Activated T-cell treated with anti-CD3 and anti-CD28 coated beads, Interleukin-2, amount 50 U/mL, for 4 hours (primary cell): Measurements from ENCODE around the gene TNFRSF6B. TPM values are rescaled to one million over a fixed set of nuclear protein-coding genes. Genes with fewer than 3 reads are reported as not detected.

Experiments used
- ATAC-seq, 2 donors: fragments of 200-7000 bp; cut with Tn5 transposase; one replicate each; pipeline ENCODE4 v1.10.0; 2021
- DNase-seq: peaks from one replicate; pipeline ENCODE4 v3.0.0-alpha.2; 2020
- H3K27me3 Mint-ChIP-seq: one replicate; pipeline ENCODE4 v1.8.0; 2021; ENCODE audit warnings: low read depth, mixed read lengths
- H3K36me3 Mint-ChIP-seq: one replicate; pipeline ENCODE4 v1.8.0; 2022; ENCODE audit warnings: mixed read lengths; ENCODE audit not compliant: insufficient read depth
- H3K4me1 Mint-ChIP-seq: one replicate; pipeline ENCODE4 v1.8.0; 2021; ENCODE audit warnings: low read depth, mixed read lengths
- H3K4me3 Mint-ChIP-seq: one replicate; pipeline ENCODE4 v1.8.0; 2021; ENCODE audit warnings: mild to moderate bottlenecking, moderate library complexity, mixed read lengths
- H3K9me3 Mint-ChIP-seq: one replicate; pipeline ENCODE4 v1.8.0; 2021; ENCODE audit warnings: mixed read lengths
- total RNA-seq, 3 donors: library from RNA; stranded (reverse); gene quantifications; one replicate each; pipeline ENCODE4 v1.2.1, GENCODE V29; 2021

Gene TNFRSF6B
- total RNA-seq, 3 donors from 2014 or later: 0.47 TPM; not detected in 2

DNA sequence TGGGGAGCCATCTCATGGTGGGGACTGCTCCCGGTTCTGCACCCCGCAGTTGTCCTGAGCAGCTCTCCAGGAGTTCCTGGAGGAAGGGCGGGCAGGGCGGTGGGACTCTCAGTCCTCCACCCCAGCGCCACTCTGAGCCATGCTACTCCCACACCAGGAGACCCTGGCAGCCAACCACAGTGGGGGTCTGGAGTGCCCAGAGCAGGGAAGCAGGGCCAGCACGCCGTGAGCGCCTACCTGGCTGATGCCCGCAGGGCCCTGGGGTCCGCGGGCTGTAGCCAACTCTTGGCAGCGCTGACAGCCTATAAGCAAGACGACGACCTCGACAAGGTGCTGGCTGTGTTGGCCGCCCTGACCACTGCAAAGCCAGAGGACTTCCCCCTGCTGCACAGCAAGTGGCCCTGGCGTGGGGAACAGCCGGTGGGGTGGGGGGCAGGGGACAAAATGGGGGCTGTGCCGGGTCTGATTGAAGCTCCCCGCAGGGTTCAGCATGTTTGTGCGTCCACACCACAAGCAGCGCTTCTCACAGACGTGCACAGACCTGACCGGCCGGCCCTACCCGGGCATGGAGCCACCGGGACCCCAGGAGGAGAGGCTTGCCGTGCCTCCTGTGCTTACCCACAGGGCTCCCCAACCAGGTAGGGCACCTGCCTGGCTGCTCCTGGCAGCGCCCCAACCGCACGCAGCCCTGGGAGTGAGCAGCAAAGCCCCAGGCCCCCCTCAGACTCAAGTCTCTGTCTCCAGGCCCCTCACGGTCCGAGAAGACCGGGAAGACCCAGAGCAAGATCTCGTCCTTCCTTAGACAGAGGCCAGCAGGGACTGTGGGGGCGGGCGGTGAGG lies 1.6 kb upstream of the TNFRSF6B start:
- Mint-ChIP-seq H3K4me1 (peaks cover 20% of the 10 kb centered on the region), H3K9me3 (no peaks in the 10 kb centered on the region), H3K4me3 (no peak overlapping the region), H3K36me3 (peaks cover 2% of the 10 kb centered on the region), H3K27me3 (no peaks in the 10 kb centered on the region)
- ATAC-seq (no peak), DNase-seq (no peak)

DNA sequence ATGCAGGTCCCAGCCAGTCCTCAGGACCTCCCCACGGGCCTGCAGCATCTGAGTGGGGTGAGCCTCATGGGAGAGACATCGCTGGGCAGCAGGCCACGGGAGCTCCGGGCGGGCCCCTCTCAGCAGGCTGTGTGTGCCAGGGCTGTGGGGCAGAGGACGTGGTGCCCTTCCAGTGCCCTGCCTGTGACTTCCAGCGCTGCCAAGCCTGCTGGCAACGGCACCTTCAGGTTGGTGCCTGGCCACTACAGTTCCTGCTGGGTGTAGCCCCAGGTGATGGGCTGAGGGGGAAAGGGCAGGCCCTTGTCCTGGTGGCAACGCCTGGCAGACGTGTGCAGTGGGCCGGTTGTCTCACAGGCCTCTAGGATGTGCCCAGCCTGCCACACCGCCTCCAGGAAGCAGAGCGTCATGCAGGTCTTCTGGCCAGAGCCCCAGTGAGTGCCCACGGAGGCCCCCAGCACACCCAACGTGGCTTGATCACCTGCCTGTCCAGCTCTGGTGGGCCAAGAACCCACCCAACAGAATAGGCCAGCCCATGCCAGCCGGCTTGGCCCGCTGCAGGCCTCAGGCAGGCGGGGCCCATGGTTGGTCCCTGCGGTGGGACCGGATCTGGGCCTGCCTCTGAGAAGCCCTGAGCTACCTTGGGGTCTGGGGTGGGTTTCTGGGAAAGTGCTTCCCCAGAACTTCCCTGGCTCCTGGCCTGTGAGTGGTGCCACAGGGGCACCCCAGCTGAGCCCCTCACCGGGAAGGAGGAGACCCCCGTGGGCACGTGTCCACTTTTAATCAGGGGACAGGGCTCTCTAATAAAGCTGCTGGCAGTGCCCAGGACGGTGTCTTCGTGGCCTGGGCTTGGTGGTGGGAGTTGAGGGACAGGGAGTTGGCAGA lies 787 bp upstream of the TNFRSF6B start:
- Mint-ChIP-seq H3K9me3 (no peaks in the 10 kb centered on the region), H3K4me3 (no peak overlapping the region), H3K36me3 (peaks cover 2% of the 10 kb centered on the region), H3K4me1 (peaks cover 20% of the 10 kb centered on the region), H3K27me3 (no peaks in the 10 kb centered on the region)
- DNase-seq: no peak
- no peak for ATAC-seq

DNA sequence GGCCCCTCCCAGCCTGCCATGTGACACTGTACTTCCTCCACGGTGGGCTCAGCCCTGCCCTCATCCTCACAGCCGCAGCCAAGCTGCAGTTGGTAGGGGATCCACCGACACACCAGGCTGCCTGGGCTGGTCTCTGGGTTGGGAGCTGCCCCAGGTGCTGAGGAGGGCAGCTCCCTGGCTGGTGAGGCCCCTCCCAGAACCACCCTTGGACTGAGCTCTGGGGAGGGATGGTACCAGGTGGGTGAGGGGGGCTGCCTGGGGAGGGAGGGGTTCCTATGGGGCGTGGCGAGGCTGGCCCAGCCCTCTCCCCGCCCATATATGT lies 185 bp upstream of the TNFRSF6B start:
- ATAC-seq (peak; percentile 33), DNase-seq (no peak)
- no peaks in the 10 kb centered on the region for H3K27me3 Mint-ChIP-seq
- H3K4me3 Mint-ChIP-seq: peak overlapping the region; percentile 24
- H3K36me3 Mint-ChIP-seq: peaks cover 2% of the 10 kb centered on the region
- no peaks in the 10 kb centered on the region for H3K9me3 Mint-ChIP-seq
- H3K4me1 Mint-ChIP-seq: peaks cover 24% of the 10 kb centered on the region

DNA sequence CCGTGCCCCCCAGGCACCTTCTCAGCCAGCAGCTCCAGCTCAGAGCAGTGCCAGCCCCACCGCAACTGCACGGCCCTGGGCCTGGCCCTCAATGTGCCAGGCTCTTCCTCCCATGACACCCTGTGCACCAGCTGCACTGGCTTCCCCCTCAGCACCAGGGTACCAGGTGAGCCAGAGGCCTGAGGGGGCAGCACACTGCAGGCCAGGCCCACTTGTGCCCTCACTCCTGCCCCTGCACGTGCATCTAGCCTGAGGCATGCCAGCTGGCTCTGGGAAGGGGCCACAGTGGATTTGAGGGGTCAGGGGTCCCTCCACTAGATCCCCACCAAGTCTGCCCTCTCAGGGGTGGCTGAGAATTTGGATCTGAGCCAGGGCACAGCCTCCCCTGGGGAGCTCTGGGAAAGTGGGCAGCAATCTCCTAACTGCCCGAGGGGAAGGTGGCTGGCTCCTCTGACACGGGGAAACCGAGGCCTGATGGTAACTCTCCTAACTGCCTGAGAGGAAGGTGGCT lies 960 bp downstream of the TNFRSF6B start:
- no peaks in the 10 kb centered on the region for H3K9me3 Mint-ChIP-seq
- H3K4me1 Mint-ChIP-seq: peaks cover 24% of the 10 kb centered on the region
- DNase-seq (no peak), ATAC-seq (no peak)
- H3K4me3 Mint-ChIP-seq: peak overlapping the region; percentile 40
- no peaks in the 10 kb centered on the region for H3K27me3 Mint-ChIP-seq
- peaks cover 2% of the 10 kb centered on the region for H3K36me3 Mint-ChIP-seq

DNA sequence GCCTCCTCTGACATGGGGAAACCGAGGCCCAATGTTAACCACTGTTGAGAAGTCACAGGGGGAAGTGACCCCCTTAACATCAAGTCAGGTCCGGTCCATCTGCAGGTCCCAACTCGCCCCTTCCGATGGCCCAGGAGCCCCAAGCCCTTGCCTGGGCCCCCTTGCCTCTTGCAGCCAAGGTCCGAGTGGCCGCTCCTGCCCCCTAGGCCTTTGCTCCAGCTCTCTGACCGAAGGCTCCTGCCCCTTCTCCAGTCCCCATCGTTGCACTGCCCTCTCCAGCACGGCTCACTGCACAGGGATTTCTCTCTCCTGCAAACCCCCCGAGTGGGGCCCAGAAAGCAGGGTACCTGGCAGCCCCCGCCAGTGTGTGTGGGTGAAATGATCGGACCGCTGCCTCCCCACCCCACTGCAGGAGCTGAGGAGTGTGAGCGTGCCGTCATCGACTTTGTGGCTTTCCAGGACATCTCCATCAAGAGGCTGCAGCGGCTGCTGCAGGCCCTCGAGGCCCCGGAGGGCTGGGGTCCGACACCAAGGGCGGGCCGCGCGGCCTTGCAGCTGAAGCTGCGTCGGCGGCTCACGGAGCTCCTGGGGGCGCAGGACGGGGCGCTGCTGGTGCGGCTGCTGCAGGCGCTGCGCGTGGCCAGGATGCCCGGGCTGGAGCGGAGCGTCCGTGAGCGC lies 1.6 kb downstream of the TNFRSF6B start:
- Mint-ChIP-seq H3K27me3 (no peaks in the 10 kb centered on the region), H3K4me3 (no peak overlapping the region), H3K4me1 (peaks cover 25% of the 10 kb centered on the region), H3K9me3 (no peaks in the 10 kb centered on the region), H3K36me3 (peaks cover 3% of the 10 kb centered on the region)
- no peak for ATAC-seq
- DNase-seq: no peak

DNA sequence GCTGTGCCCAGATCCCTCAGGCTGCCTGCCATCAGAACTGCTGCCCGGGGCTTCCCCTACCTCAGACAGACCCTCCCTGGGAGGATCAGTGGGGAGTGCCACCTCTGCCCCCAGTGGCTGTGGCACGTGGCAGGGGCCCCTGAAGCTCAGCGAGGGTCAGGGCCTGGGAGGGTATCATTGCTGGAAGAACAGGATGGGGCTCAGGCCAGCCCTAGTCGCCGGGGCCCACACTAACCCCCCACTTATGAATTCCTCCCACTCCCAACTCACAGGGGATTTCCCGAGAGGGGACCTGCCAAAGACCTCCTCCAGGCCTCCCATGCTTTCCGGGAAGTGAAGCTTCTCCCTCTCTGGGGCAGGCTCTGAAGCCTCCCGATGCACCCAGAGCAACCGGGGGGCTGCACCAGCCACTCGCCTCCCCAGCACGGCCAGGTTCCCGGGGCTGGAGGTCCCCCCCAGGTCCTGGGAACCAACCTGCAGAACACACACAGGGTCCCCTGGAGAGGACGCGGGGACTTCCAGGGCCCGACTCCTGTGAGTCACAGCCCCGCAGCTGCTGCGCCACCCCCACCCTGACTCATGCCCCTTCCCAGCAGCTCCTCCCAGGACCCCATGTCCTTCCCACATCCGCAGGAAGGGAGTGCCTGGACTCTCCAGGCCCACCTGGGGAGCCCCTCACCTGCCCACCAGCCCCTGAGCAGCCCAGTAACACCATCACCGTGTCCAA lies 2.5 kb downstream of the TNFRSF6B start:
- Mint-ChIP-seq H3K4me1 (peaks cover 26% of the 10 kb centered on the region), H3K36me3 (peaks cover 2% of the 10 kb centered on the region), H3K27me3 (no peaks in the 10 kb centered on the region), H3K4me3 (peak overlapping the region; percentile 11), H3K9me3 (no peaks in the 10 kb centered on the region)
- DNase-seq (peak; percentile 33), ATAC-seq (peak; percentile 62 to 75)

DNA sequence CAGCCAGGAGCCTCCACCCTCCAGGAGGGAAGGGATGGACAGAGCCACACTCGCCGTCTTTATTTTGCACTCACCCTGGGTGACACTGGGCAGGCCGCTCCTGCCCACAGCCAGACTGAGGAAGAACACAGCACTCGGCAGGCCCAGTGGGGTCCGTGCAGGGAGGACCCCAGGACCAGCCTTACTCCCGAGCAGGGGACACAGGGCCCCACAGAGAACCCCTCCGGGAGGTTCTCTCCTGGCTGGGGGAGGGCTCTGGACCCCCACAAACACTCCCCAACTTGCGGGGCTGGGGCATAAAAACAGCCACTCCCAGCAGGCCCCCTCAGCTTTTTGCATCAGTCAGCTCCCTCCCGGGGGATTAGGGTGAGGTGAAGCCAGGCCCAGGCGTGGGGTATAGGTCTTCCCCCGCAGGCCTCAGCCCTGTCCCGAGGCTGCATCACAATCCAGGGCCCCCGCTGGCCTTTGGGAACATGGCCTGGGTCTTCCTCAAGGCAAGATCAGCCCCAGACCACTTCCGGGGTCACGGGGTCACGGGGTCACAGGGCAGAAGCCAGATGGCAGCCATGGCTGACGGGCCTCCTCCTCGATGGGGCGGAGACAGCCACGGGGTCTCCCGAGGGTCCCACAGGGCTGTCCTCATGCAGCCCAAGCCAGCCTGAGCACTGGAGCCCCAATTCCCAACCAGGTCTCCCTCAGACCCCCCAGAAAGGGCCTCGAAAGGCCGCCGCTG lies 3.2 kb downstream of the TNFRSF6B start:
- Mint-ChIP-seq H3K9me3 (no peaks in the 10 kb centered on the region), H3K4me1 (peaks cover 26% of the 10 kb centered on the region), H3K27me3 (no peaks in the 10 kb centered on the region), H3K36me3 (peaks cover 2% of the 10 kb centered on the region), H3K4me3 (peak overlapping the region; percentile 11)
- no peak for ATAC-seq
- no peak for DNase-seq

DNA sequence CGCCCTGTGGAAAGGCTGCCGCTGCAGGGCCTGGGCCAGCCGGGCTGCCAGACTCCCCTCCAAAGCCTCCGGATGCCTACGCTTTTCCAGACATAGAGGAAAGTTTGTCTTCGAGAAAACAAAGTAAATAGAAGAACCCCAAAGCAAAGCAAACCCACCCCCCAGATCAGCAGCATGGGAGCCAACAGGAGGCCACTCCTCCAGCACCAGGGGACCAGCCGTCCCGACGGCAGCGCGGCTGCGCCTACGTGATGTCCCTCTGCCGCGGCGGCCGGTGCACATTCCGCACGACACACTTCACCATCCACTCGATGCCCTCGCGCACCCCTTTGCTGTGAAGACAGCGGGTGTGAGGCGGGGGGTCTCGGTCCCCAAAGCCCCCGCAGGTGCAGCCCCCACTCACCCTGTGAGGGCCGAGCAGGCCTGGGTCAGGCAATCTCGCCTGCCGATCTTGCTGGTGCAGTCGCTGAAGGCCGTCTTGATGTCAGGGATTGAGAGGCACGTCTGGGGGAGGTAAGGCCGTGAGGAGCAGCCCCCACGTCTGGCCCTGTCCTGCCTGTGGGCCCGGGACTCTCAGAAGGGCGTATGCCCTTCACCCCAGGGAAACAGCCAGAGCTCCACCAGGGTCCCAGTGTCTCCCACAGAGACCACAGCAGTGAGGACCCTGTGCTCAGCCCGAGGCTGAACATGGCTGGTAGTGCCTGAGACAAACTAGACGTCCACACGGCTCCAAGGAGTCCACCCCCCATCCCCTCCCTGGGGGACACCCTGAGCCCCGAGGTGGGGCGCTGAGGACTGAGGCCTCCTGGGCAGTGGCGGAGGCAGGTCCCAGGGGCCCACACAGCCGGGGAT lies 4.0 kb downstream of the TNFRSF6B start:
- Mint-ChIP-seq H3K9me3 (no peaks in the 10 kb centered on the region), H3K36me3 (peaks cover 6% of the 10 kb centered on the region), H3K4me3 (no peak overlapping the region), H3K4me1 (peaks cover 29% of the 10 kb centered on the region), H3K27me3 (no peaks in the 10 kb centered on the region)
- DNase-seq: no peak
- no peak for ATAC-seq

DNA sequence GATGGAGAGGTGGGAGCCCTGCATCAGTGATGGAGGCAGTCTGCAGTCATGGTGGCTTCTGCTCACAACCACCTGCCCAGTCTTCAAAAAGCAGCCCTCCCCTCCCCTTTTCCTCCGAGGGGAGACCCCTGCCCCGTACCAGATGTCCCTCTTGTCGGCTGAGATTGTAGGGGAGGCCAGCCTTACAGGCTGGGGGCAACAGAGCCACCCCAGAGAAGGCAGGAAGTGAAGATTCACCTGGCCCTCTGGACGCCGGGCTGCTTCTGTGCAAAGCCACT lies 4.5 kb downstream of the TNFRSF6B start:
- ATAC-seq: no peak
- peaks cover 31% of the 10 kb centered on the region for H3K4me1 Mint-ChIP-seq
- no peak for DNase-seq
- H3K9me3 Mint-ChIP-seq: no peaks in the 10 kb centered on the region
- H3K36me3 Mint-ChIP-seq: peaks cover 8% of the 10 kb centered on the region
- H3K4me3 Mint-ChIP-seq: no peak overlapping the region
- no peaks in the 10 kb centered on the region for H3K27me3 Mint-ChIP-seq

DNA sequence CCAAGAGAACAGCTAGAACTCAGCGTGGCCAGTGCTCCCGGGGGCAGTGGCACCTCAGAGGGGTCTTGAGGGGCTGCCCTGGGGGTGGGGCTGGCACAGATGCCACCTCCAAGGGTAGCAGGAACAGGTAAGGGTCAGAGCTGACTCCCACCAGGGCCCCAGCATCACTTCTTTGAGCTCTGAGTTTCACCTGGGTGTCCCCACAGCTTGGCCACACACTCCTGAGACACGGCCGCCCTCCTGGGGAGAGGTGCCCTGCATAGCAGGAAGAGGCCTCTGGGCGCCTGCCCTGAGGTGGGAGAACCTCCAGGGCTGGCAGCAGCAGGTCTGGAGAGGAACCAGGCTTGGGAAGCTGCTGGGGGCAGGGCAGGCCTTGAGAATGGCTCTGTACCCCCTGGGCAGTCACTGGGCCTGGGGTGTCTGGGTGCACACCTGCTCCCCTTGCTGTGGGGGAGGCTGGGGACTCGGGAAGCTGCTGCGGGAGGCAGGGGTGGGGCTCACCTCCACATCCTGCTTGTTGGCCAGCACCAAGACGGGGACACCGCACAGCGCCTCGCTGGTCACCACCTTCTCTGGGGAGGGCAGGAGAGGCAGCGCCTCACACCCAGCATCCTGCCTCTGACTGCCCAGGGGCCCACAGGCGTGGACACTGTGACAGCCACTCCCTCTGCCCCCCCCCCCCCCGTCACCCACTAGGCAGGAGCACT lies 5.0 kb downstream of the TNFRSF6B start:
- Mint-ChIP-seq H3K36me3 (peaks cover 8% of the 10 kb centered on the region), H3K4me3 (no peak overlapping the region), H3K27me3 (no peaks in the 10 kb centered on the region), H3K9me3 (no peaks in the 10 kb centered on the region), H3K4me1 (peaks cover 31% of the 10 kb centered on the region)
- DNase-seq: no peak
- no peak for ATAC-seq

DNA sequence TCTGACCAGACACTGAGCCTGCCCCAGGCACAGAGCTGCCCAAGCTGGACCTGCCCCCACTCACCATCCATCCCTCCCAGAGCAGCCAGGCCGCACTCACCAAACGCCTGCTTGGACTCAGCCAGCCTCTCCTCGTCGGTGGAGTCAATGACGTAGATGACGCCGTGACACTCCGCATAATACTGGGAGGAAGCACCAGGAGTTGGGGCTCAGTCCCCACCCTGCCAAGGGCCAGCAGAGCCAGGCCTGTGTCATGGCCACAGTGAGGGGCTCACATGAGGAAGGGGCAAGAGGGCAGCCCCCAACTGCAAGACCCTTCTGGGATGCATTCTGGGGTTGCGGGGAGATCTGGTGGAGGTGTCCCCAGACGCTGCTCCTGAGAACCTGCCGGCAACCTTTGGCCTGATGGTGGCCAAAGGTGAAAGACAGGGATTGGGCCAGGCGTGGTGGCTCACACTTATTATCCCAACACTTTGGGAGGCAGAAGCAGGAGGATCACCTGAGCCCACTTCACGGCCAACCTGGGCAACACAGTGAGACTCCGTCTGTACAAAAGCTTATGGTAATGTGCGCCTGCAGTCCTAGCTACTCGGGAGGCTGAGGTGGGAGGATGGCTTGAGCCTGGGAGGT lies 5.7 kb downstream of the TNFRSF6B start:
- Mint-ChIP-seq H3K9me3 (no peaks in the 10 kb centered on the region), H3K27me3 (no peaks in the 10 kb centered on the region), H3K4me3 (no peak overlapping the region), H3K4me1 (peaks cover 34% of the 10 kb centered on the region), H3K36me3 (peaks cover 11% of the 10 kb centered on the region)
- ATAC-seq: no peak
- DNase-seq: no peak
